Measurements from ENCODE around the gene ABCB8.
A peak's percentile ranks its signal among the peaks of the same experiment; 100 is the strongest.

ABCB8 gene

DNA sequence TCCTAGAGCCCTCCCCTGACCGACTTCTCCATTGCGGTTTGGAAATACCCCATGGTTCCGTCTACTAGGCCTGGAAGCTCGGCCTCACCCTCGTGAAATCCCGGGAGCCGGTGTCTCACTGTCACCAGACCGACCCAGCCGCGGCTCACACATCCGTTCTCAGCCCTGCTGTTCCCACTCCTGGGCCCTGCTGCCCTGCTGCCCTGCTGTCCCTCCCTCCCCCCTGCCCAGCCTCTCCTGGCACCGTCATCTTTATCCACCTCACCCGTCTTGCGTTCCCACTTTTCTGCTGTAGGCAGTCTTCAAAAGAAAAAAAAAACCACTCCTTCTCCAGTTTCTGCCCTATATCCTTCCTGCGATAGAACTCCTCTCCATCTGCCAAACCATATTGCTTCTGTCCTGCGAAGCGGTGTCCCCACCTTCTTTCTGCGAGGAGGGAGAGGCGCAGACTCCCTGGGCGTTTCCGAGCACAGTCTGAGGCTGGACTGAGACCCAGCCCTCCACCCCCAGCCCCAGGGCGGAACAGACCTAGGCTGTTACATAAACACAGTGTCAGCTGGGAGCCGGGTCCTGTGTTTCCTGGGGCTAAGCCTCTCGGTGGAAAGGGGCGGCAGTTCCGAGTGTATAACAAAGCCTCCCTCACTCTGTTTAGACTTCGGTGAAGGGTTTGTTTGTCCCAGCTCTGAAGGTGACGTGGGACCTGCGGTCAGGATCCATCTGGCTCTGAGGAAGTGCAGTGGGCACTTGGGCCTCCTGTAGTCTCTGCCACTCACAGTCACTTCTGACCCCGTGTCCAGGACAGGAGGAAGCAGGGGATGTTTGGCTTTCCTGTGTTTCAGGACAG, 60.8 kb downstream of the ABCB8 start:
- Histone ChIP-seq H3K4me3 (replicated peaks; ENCODE audit: insufficient read depth, low read length) (peak overlapping the region; percentile 78), H3K27ac (replicated peaks) (peak overlapping the region; percentile 77), H3K27me3 (ENCODE audit: insufficient read depth, poor library complexity, severe bottlenecking) (no peaks in the 10 kb centered on the region)
- peak; percentile 63 to 71 for DNase-seq (ENCODE audit: low read depth in 1 of 2, low spot score in 1 of 2)
- peak; percentile 19; the same call in 1 of the 2 replicates for TF ChIP-seq SPI1 (IDR thresholded peaks at IDR 0.05; ENCODE audit: borderline replicate concordance, low read depth)
- peak; percentile 70 for TF ChIP-seq GABPA (IDR thresholded peaks at IDR 0.05; ENCODE audit: low read depth)
- TF ChIP-seq, protein P1, sequence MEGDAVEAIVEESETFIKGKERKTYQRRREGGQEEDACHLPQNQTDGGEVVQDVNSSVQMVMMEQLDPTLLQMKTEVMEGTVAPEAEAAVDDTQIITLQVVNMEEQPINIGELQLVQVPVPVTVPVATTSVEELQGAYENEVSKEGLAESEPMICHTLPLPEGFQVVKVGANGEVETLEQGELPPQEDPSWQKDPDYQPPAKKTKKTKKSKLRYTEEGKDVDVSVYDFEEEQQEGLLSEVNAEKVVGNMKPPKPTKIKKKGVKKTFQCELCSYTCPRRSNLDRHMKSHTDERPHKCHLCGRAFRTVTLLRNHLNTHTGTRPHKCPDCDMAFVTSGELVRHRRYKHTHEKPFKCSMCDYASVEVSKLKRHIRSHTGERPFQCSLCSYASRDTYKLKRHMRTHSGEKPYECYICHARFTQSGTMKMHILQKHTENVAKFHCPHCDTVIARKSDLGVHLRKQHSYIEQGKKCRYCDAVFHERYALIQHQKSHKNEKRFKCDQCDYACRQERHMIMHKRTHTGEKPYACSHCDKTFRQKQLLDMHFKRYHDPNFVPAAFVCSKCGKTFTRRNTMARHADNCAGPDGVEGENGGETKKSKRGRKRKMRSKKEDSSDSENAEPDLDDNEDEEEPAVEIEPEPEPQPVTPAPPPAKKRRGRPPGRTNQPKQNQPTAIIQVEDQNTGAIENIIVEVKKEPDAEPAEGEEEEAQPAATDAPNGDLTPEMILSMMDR (IDR thresholded peaks at IDR 0.05; ENCODE audit: insufficient read depth, low read length) = no peak

DNA sequence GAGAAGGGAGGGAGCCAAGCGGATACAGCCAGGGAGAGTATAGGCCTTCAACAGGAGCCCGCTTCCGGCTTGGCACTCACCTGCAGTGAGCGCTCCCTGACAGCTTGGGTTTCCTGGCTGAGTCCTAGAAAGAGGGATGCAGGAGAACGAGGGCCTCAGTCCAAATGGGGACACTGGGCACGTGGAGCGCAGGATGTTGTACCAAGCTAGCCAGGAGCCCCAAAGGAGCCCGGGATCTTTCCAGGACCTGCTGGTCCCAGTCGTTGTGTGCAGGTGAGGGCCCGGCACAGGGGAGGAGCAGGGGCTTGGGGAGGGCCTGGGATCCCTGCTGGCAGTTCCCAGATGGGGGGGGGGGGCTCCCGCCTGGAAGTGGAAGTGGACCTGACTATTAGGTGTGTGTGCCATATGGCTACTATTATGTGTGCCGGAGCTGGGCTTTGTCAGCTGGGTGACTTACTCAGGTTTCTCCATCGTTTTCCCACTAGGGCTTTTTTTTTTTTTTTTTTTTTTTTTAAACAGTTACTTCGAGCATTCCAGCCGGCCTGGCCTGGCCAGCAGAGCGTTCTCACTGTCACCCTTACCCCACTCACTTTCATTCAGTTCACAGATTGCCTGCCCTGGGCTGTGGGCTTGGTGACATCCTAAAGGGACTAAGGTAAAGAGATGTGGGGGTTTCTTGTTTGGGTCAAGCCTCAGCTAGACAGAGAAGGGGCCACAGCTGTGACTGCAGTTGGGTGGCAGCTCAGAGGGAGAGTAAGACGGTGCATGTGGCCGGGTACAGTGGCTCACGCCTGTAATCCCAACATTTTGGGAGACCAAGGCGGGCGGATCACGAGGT, 61.9 kb downstream of the ABCB8 start:
- Histone ChIP-seq H3K4me3 (replicated peaks; ENCODE audit: insufficient read depth, low read length) (no peak overlapping the region), H3K27ac (replicated peaks) (no peak overlapping the region), H3K27me3 (ENCODE audit: insufficient read depth, poor library complexity, severe bottlenecking) (no peaks in the 10 kb centered on the region)
- no peak for TF ChIP-seq GABPA (IDR thresholded peaks at IDR 0.05; ENCODE audit: low read depth)
- TF ChIP-seq, protein P1 (IDR thresholded peaks at IDR 0.05; ENCODE audit: insufficient read depth, low read length) = no peak
- TF ChIP-seq POLR2AphosphoS5 (IDR thresholded peaks at IDR 0.05; ENCODE audit: low read depth) = no peak
- TF ChIP-seq, protein P2, sequence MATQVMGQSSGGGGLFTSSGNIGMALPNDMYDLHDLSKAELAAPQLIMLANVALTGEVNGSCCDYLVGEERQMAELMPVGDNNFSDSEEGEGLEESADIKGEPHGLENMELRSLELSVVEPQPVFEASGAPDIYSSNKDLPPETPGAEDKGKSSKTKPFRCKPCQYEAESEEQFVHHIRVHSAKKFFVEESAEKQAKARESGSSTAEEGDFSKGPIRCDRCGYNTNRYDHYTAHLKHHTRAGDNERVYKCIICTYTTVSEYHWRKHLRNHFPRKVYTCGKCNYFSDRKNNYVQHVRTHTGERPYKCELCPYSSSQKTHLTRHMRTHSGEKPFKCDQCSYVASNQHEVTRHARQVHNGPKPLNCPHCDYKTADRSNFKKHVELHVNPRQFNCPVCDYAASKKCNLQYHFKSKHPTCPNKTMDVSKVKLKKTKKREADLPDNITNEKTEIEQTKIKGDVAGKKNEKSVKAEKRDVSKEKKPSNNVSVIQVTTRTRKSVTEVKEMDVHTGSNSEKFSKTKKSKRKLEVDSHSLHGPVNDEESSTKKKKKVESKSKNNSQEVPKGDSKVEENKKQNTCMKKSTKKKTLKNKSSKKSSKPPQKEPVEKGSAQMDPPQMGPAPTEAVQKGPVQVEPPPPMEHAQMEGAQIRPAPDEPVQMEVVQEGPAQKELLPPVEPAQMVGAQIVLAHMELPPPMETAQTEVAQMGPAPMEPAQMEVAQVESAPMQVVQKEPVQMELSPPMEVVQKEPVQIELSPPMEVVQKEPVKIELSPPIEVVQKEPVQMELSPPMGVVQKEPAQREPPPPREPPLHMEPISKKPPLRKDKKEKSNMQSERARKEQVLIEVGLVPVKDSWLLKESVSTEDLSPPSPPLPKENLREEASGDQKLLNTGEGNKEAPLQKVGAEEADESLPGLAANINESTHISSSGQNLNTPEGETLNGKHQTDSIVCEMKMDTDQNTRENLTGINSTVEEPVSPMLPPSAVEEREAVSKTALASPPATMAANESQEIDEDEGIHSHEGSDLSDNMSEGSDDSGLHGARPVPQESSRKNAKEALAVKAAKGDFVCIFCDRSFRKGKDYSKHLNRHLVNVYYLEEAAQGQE (IDR thresholded peaks at IDR 0.05; ENCODE audit: insufficient replicate concordance, low read depth) = no peak
- TF ChIP-seq SPI1 (IDR thresholded peaks at IDR 0.05; ENCODE audit: borderline replicate concordance, low read depth) = no peak
- DNase-seq (ENCODE audit: low read depth in 1 of 2, low spot score in 1 of 2) = no peak

DNA sequence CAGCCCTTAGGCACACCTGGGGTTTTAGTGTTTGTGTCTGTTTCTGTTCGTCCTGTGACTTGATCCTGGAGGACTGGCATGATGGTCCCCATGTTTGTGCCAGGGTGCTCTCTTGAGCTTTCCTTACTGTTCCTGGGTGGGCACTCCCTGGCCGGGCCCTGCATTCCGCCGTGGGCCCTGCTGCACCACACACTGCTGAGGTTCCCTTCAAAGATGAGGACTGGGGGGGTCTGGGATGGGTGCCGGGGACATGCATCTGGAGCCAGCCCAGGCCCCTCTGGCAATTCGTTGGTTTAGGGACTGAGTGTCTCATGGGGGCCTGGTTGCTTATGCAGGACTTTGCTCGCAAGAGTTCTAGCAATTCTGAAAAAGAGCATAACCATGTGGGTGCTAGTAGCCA, 62.8 kb downstream of the ABCB8 start:
- Histone ChIP-seq H3K4me3 (replicated peaks; ENCODE audit: insufficient read depth, low read length) (no peak overlapping the region), H3K27ac (replicated peaks) (no peak overlapping the region), H3K27me3 (ENCODE audit: insufficient read depth, poor library complexity, severe bottlenecking) (no peaks in the 10 kb centered on the region)
- DNase-seq (ENCODE audit: low read depth in 1 of 2, low spot score in 1 of 2) = no peak
- TF ChIP-seq, protein P2 (IDR thresholded peaks at IDR 0.05; ENCODE audit: insufficient replicate concordance, low read depth) = no peak
- TF ChIP-seq SPI1 (IDR thresholded peaks at IDR 0.05; ENCODE audit: borderline replicate concordance, low read depth) = no peak
- TF ChIP-seq GABPA (IDR thresholded peaks at IDR 0.05; ENCODE audit: low read depth) = no peak
- TF ChIP-seq, protein P1 (IDR thresholded peaks at IDR 0.05; ENCODE audit: insufficient read depth, low read length) = no peak
- no peak for TF ChIP-seq POLR2AphosphoS5 (IDR thresholded peaks at IDR 0.05; ENCODE audit: low read depth)
